ENCODE data around the gene RGS11. TPM values are rescaled to one million over a fixed set of nuclear protein-coding genes. Genes with fewer than 3 reads are reported as not detected.

Gene RGS11
- total and polyA plus RNA-seq, 9 of the 15 experiments (the other 6 are each of a cell fraction or from before 2014, with no cell fraction given): not detected

DNA sequence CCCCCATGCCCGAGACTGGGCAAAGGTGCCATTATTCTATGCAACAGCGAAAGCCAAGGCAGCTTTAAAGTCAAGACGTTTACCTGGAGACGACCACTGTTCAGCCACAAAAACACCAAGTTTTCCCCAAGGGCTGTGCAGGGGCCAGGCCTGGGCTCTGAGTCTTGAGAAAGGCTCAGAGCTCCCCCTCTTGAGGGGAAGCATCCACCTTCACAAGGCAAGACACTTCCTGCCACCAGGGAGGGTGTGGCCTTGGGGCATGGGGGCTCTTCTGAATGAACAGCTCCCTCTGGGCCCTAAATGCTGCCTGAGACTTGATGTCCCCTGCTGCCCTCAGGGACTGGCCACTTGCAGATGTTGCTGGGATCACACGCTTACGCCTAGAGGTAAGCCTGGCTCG lies 33.7 kb upstream of the RGS11 start:
- H3K79me2 ChIP-seq (ENCODE audit: control insufficient read depth, insufficient read depth, low read length): peaks cover 31% of the 10 kb centered on the region
- TF ChIP-seq CTCF (IDR thresholded peaks at IDR 0.05 in 2 of 3, conservative IDR thresholded peaks at IDR 0.05 in 1 of 3; ENCODE audit: insufficient read depth in 2 of 3, low read depth in 1 of 3, low read length in 3 of 3): peak in 1 of 3 experiments; percentile 23; a peak in 1 of 6 replicates
- TF ChIP-seq NR2C1 (IDR thresholded peaks at IDR 0.05): no peak
- TF ChIP-seq NR2C1 (tag; IDR thresholded peaks at IDR 0.05): no peak
- 89% methylated on average over 7 of the region's 7 CpGs for WGBS (ENCODE audit: insufficient coverage, low coverage, missing lambda C conversion rate)
- H3K9ac ChIP-seq (ENCODE audit: insufficient read depth in 1 of 2, low read depth in 2 of 2, low read length in 2 of 2): no peak overlapping the region
- in situ Hi-C loops (cut with MboI): no loop called here
- H3K4me2 ChIP-seq (ENCODE audit: insufficient read depth, low read length): no peak overlapping the region
- no peaks in the 10 kb centered on the region for H3K27me3 ChIP-seq (ENCODE audit: control insufficient read depth in 2 of 2, insufficient read depth in 2 of 2, low read length in 2 of 2)
- H3K36me3 ChIP-seq (ENCODE audit: control insufficient read depth, insufficient read depth, low read length): peaks cover 77% of the 10 kb centered on the region; the same call in 2 of the 3 replicates
- no peaks in the 10 kb centered on the region for H3K9me3 ChIP-seq (replicated peaks; ENCODE audit: control insufficient read depth, insufficient read depth, low read depth, low read length)
- H3K4me3 ChIP-seq: no peak overlapping the region
- no peak for FAIRE-seq
- intact Hi-C loops (cut with micrococcal nuclease): no loop called here
- no TSS peak for BruUV-seq (replicated peaks)
- peak in 1 of 4 experiments; percentile 18 for DNase-seq (ENCODE audit: extremely low read depth in 1 of 4, low spot score in 3 of 4)
- peaks cover 0 to 19% of the 10 kb centered on the region in 2 experiments; a peak in 1 of 5 replicates for H3K4me1 ChIP-seq (replicated peaks in 1 of 2; ENCODE audit: control insufficient read depth in 2 of 2, insufficient read depth in 2 of 2, low read length in 2 of 2)
- ChIA-PET POLR2A (interaction anchor here (0.7 kb wide), 1 partner anchor 663 kb away, joined by 3 read pairs; no protein-coding TSS in a partner anchor), CTCF (ENCODE audit: low intra/inter-chr PET ratio) (no interaction called here)
- H3K27ac ChIP-seq (ENCODE audit: extremely low read depth, low read depth, low read length): no peak overlapping the region
- H3K9me1 ChIP-seq (ENCODE audit: control insufficient read depth, insufficient read depth, low read length): no peaks in the 10 kb centered on the region
- peak; percentile 66 for ATAC-seq
- H2AFZ ChIP-seq (ENCODE audit: low read depth, low read length): no peak overlapping the region
- peaks cover 9% of the 10 kb centered on the region for H4K20me1 ChIP-seq (replicated peaks; ENCODE audit: control insufficient read depth, insufficient read depth, low read length)
